ENCODE measurements around the gene NKAP. TPM values are rescaled to one million over a fixed set of nuclear protein-coding genes. Genes with fewer than 3 reads are reported as not detected.
A peak's percentile ranks its signal among the peaks of the same experiment; 100 is the strongest.
"Not testable (repeated sequence)": the region's sequence is repeated elsewhere in the genome, so short reads cannot be mapped to it uniquely, and the experiment has no call there.

Gene NKAP
- total RNA-seq, 2 experiments from 2014 or later = 10.0 to 12.2 TPM

DNA sequence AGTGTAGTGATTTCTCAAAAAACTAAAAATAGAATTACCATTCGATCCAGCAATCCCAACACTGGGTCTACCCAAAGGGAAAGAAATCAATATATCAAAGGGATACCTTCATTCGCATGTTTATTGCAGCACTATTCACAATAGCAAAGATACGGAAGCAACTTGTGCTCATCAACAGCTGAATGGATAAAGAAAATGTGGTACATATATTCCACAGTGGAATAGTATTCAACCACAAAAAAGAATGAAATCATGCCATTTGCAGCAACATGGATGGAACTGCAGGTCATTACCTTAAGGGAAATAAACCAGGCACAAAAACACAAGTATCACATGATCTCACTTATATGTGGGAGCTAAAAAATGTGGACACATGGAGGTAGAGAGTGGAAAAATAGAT lies 42.7 kb upstream of the NKAP start:
- Mint-ChIP-seq H3K4me1 (ENCODE audit: low read depth) (peaks cover 12% of the 10 kb centered on the region), H3K9me3 (no peaks in the 10 kb centered on the region), H3K27me3 (peaks cover 21% of the 10 kb centered on the region), H3K36me3 (ENCODE audit: low read depth) (no peaks in the 10 kb centered on the region), H3K4me3 (no peak overlapping the region), H3K27ac (no peak overlapping the region)
- ChIA-PET POLR2A (no interaction called here), CTCF (no interaction called here)
- TF ChIP-seq, protein P1, sequence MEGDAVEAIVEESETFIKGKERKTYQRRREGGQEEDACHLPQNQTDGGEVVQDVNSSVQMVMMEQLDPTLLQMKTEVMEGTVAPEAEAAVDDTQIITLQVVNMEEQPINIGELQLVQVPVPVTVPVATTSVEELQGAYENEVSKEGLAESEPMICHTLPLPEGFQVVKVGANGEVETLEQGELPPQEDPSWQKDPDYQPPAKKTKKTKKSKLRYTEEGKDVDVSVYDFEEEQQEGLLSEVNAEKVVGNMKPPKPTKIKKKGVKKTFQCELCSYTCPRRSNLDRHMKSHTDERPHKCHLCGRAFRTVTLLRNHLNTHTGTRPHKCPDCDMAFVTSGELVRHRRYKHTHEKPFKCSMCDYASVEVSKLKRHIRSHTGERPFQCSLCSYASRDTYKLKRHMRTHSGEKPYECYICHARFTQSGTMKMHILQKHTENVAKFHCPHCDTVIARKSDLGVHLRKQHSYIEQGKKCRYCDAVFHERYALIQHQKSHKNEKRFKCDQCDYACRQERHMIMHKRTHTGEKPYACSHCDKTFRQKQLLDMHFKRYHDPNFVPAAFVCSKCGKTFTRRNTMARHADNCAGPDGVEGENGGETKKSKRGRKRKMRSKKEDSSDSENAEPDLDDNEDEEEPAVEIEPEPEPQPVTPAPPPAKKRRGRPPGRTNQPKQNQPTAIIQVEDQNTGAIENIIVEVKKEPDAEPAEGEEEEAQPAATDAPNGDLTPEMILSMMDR (IDR thresholded peaks at IDR 0.05) = no peak
- ATAC-seq (no peak), DNase-seq (no peak)
- intact Hi-C loops (cut with micrococcal nuclease) = no loop called here

DNA sequence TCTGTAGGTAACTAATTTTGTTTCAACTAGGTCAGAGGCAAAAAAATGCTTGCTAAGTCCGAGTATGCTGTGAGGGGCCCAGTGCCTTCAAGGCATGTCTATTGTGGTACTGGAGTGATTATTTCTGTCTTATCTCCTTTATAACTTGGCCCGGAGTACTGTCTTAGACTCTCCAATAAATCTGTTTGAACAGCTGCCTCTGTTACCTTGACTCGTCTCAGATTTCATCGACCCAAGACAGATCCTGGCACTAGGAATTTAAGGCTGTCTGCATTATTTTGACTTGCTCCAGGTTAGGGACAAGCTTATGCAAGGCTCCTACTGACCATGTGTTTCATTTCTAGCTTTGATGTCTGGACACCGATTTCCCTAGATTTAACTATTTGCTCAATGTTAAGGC lies 41.1 kb upstream of the NKAP start:
- intact Hi-C loops (cut with micrococcal nuclease) = no loop called here
- no peak overlapping the region for H3K4me3 Mint-ChIP-seq
- no peaks in the 10 kb centered on the region for H3K36me3 Mint-ChIP-seq (ENCODE audit: low read depth)
- TF ChIP-seq, protein P1 (IDR thresholded peaks at IDR 0.05) = no peak
- ATAC-seq = no peak
- ChIA-PET POLR2A (no interaction called here), CTCF (no interaction called here)
- no peaks in the 10 kb centered on the region for H3K9me3 Mint-ChIP-seq
- no peak for DNase-seq
- H3K27me3 Mint-ChIP-seq = peaks cover 8% of the 10 kb centered on the region
- H3K27ac Mint-ChIP-seq = no peak overlapping the region
- H3K4me1 Mint-ChIP-seq (ENCODE audit: low read depth) = peaks cover under 1% of the 10 kb centered on the region

DNA sequence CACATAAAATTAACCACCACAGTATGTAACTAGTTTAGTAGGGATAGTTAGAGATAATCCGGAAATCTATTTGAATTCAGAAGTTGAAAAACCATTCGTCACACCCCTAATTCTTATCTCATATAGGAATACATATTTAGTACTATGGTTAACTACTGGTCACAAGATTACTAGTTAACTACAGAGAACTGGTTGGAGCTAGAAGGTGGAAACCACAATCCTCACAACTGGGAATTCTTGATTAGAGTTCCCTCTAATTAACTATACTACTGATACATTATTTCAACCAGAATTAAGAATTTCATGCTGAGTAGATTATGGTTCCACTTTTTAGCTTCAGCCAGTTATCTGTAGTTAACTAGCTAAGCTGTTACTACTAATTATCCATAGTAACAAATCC lies 39.9 kb upstream of the NKAP start:
- no peaks in the 10 kb centered on the region for H3K9me3 Mint-ChIP-seq
- ATAC-seq (no peak), DNase-seq (no peak)
- H3K27me3 Mint-ChIP-seq = peaks cover 4% of the 10 kb centered on the region
- ChIA-PET CTCF (no interaction called here), POLR2A (no interaction called here)
- TF ChIP-seq, protein P1 (IDR thresholded peaks at IDR 0.05) = no peak
- no peak overlapping the region for H3K27ac Mint-ChIP-seq
- intact Hi-C loops (cut with micrococcal nuclease) = no loop called here
- no peak overlapping the region for H3K4me3 Mint-ChIP-seq
- H3K4me1 Mint-ChIP-seq (ENCODE audit: low read depth) = no peaks in the 10 kb centered on the region
- no peaks in the 10 kb centered on the region for H3K36me3 Mint-ChIP-seq (ENCODE audit: low read depth)

DNA sequence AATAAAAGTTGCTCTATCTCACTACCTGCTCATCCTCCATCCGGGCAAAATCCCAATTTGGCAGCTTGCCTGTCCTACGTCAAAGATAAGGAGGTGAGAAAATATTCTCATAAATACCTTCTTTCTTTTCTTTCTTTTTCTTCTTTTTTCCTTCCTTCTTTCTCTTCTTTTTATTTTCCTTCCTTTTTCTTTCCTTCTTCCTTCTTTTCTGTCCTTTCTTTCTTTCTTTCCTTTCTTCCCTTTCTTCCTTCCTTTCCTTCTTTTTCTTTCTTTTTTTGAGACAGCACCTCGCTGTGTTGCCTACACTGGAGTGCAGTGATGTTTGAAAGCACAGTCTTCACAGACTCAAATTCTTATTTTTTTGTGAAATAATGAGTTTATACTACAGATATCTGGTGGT lies 38.6 kb upstream of the NKAP start:
- ChIA-PET POLR2A (no interaction called here), CTCF (interaction anchor here (1.4 kb wide), 2 partner anchors 35 to 40 kb away, joined by 4 to 5 read pairs; no protein-coding TSS in a partner anchor)
- H3K4me1 Mint-ChIP-seq (ENCODE audit: low read depth) = no peaks in the 10 kb centered on the region
- no peak overlapping the region for H3K27ac Mint-ChIP-seq
- intact Hi-C loops (cut with micrococcal nuclease) = no loop called here
- no peaks in the 10 kb centered on the region for H3K27me3 Mint-ChIP-seq
- no peaks in the 10 kb centered on the region for H3K9me3 Mint-ChIP-seq
- no peak for ATAC-seq
- H3K4me3 Mint-ChIP-seq = no peak overlapping the region
- TF ChIP-seq, protein P1 (IDR thresholded peaks at IDR 0.05) = no peak
- DNase-seq = no peak
- H3K36me3 Mint-ChIP-seq (ENCODE audit: low read depth) = no peaks in the 10 kb centered on the region

DNA sequence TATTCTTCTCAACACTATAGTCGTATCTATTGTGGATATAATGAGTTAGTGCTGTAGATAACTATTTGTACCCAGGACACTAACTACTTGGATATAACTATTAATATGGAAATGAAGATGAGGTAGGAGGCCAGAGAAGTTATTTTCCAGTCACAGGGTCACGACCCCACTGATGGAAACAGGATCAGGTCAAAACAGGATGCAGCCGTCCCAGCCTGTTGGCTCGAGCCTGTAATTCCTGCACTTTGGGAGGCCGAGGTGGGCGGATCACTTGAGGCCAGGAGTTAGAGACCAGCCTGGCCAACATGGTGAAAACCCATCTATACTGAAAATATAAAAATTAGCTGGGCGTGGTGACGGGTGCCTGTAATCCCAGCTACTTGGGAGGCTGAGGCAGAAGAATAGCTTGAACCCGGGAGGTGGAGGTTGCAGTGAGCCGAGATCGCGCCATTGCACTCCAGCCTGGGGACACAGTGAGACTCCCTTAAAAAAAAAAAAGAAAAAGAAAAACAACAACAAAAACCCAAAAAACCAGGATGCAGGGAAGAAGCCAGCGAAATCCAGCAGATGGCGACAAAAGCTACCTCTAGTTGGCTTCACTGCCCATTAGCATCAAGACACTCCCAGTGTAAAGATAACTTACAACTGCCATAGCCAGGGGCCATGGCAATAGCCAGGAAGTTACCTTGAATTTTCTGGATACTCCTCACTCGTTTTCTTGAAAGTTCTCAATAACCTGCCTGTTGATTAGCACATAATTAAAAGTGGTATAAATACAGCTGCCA lies 37.9 kb upstream of the NKAP start:
- TF ChIP-seq, protein P1 (IDR thresholded peaks at IDR 0.05) = peak; percentile 31
- Mint-ChIP-seq H3K4me1 (ENCODE audit: low read depth) (no peaks in the 10 kb centered on the region), H3K27me3 (no peaks in the 10 kb centered on the region), H3K36me3 (ENCODE audit: low read depth) (no peaks in the 10 kb centered on the region), H3K27ac (no peak overlapping the region), H3K4me3 (no peak overlapping the region), H3K9me3 (no peaks in the 10 kb centered on the region)
- ChIA-PET POLR2A (no interaction called here), CTCF (interaction anchor here (1.0 to 1.4 kb wide), 4 partner anchors 10 to 41 kb away, joined by 3 to 5 read pairs (median 4); no protein-coding TSS in a partner anchor)
- intact Hi-C loops (cut with micrococcal nuclease) = no loop called here
- no peak for ATAC-seq
- DNase-seq = peak; percentile 44

DNA sequence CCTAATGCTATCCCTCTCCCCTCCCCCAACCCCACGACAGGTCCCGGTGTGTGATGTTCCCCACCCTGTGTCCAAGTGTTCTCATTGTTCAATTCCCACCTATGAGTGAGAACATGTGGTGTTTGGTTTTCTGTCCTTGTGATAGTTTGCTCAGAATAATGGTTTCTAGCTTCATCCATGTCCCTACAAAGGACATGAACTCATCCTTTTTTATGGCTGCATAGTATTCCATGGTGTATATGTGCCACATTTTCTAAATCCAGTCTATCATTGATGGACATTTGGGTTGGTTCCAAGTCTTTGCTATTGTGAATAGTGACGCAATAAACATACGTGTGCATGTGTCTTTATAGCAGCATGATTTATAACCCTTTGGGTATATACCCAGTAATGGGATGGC lies 33.6 kb upstream of the NKAP start:
- not testable (repeated sequence) for H3K9me3 Mint-ChIP-seq, ATAC-seq

More for the DNA sequence above, 33.6 kb upstream of the NKAP start:
- CTCF ChIA-PET; H3K27ac Mint-ChIP-seq; POLR2A ChIA-PET; H3K36me3 Mint-ChIP-seq (ENCODE audit: low read depth); intact Hi-C loops (cut with micrococcal nuclease); H3K27me3 Mint-ChIP-seq; H3K4me1 Mint-ChIP-seq (ENCODE audit: low read depth); H3K4me3 Mint-ChIP-seq; DNase-seq: not testable (repeated sequence)

Data from activated CD8-positive, alpha-beta T cell treated with anti-CD3 and anti-CD28 coated beads for 36 hours (primary cell).